Stimulated activated CD4-positive, alpha-beta T cell treated with anti-CD3 and anti-CD28 coated beads, Interleukin-1b, Interleukin-23, amount 100 ng/mL, for 48 hours (primary cell): ENCODE measurements around the gene PORCN.

Experiments
- DNase-seq: peaks from one replicate; pipeline ENCODE4 v3.0.0-alpha.2; 2020

Gene PORCN

DNA sequence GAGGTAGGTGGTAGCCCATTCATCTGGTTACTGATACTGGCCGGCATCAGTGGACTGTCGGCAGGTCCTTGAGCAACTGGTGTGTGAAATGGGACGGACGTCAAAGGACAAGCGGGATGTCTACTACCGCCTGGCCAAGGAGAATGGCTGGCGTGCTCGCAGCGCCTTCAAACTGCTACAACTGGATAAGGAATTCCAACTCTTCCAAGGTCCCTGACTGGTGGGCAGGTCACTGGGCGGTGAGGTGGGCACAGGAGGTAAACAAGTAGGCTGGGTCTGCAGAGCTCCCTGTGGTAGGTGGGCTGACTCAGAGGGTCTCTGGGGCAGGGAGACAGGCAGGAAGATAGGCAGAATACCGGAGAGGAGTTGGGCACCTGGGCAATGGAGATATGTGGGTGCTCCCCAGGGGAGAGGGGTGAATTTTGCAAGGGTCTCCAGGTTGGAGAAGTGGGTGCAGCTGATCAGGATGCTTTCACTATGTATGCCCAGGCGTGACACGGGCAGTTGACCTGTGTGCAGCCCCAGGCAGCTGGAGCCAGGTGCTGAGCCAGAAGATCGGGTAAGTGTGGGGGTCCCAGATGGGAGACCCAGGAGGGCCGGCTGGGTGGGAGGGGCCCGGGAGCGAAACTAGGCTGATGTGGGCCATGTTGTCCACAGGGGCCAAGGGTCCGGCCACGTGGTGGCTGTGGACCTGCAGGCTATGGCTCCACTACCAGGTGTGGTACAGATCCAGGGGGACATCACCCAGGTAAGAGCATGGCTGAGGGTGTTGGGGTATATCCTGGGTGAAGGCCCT, 30.6 kb upstream of the PORCN start:
- no peak for DNase-seq

DNA sequence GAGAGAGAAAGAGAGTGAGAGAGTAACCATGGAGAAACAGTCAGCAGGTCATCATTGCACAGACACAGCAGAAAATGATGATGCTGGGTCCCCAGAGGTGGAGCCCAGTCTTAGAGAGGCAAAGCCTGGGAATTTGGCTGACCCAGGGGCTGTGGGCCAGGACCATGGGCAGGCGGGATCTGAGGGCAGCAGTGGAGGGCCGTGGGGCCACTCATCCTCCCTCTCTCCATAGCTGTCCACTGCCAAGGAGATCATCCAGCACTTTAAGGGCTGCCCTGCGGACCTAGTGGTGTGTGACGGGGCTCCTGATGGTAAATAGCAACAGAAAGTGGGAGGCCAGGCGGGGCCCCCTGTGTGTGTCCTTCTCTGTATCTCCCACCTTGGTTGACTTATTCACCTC, 30.0 kb upstream of the PORCN start:
- DNase-seq: no peak

DNA sequence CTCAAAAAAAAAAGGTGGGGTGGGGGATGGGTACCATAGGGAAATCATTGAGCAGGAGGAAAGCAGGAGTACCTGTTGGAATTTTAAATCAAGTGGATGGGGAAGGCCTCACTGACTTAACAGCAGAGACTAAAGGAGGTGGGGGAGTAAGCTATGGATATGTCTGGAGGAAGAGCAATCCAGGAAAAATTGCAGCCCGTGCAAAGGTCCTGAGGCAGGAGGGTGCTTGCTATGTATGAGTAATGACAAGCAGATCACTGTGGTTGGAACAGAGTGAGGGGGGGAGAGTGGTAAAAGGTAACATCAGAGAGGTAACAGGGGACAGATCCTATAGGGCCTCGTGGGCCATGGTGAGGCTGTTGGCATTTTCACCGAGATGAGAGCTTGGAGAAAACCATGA, 28.6 kb upstream of the PORCN start:
- DNase-seq: no peak

DNA sequence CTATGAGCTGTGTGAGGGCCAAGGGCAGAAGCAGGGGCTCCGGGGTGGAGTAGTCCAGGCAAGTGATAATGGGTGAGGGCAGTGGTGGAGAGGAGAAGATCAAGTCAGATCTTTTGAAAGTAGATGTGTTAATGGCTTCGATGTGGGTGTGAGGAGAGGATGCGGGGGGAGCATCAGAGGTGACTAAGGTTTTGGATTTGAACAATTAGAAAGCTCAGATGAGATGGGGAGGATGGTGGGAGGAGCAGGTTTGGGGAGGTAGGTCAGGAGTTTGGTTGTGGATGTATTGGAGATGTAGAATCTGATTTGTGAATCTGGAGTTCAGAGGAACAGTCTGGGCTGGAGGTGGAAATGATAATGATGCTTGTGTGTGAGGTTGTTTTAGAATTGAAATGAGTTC, 28.2 kb upstream of the PORCN start:
- no peak for DNase-seq

DNA sequence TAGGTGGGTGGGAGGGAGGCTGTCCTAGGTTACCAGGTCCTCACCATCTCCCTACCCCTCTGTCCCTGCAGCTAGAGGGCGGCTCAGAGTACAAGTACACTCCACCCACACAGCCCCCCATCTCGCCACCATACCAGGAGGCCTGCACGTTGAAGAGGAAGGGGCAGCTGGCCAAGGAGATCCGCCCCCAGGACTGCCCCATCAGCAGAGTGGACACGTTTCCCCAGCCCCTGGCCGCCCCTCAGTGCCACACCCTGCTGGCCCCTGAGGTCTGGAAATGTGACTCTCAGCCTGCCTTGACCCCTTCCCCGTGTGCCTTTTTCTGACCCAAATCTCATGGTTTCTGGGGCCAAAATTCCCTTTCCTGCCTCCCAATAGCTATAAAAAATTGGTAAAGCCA, 26.3 kb upstream of the PORCN start:
- no peak for DNase-seq

DNA sequence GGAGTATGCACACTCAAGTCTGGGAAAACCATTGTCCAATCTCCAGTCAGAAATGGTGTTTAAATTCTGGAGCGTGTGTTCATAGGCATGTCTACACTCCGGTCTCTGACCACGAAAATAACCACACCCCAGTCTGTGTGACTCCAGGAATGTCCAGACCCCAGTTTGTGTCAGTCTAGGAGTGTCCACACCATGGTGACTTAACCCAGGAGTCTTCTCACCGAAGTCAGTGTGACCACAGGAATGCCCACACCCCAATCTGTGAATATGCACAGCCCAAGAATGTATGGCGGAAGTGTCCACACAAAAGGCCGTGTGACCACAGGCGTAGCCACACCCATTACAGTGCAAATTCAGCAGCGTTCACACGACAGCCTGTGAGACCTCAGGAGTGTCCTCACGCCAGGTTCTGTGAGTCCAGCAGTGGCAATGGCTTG, 21.4 kb upstream of the PORCN start:
- no peak for DNase-seq

DNA sequence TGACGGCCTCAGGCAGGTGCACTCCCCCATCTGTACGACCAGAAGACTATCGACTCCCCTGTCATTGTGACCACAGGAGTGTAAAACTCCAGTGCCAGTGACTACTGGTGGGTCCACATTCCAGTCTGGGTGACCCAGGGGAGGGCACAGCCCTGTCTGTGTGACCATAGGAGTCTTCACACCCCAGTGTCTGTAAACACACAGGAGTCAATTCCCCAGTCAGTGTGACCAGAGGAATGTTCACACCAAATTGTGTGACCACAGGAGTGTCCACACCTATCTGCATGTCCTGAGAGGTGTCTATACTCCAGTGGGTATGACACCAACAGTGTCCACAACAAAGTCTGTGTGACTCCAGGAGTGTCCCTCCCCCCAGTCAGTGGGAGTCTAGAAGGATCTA, 20.8 kb upstream of the PORCN start:
- no peak for DNase-seq

DNA sequence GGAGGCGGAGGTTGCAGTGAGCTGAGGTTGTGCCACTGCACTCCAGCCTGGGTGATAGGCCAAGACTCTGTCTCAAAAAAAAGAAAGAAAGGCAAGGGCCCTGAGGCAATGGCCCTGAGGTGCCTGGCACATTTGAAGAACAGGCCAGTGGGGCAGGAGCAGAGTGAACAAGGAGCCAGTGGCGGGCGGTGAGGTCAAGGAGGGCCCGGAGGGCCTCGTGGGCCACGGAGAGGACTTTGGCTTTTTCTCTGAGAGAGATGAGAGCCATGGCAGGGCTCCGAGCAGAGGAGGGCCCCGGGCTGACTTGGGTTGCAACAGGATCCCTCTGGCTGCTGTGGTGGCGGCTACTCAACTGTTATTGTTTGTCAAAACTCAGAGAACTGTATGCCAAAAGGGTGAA, 19.5 kb upstream of the PORCN start:
- DNase-seq: no peak

DNA sequence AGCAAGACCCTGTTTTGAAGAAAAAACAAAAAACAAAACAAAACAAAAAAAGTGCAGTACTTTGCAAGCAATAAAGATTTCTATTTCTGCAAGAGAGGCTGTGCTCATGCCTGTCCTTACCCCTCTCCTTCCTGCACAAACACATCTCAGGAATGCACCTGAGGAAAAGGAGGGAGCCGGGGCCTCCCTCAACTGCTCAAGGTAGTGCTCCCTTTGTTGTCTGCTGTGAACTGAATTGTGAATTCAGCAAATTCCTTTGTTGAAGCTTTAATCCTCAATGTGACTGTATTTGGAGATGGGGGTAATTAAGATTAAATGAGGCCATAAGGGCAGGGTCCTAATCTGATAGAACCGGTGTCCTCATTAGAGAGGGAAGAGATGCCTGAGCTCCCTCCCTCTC, 18.9 kb upstream of the PORCN start:
- no peak for DNase-seq

DNA sequence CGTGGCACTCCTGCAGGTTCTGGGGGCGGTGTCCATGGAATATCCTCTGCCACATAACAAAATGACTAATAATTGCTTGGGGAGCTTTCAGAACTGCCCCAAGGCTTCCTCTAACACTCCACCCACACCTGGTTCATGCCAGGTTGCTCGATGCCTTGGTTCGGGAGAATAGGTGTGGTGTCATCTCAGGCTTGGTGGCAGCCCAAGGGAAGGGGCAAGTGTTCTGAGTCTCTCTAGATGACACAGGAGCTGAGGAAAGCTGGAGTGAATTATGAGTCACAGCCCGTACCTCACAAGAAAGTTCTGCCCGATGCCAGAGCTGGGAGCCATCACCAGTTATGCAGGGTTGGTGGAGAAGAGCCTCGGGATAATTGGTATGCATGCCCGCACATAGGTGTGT, 18.1 kb upstream of the PORCN start:
- DNase-seq: no peak

DNA sequence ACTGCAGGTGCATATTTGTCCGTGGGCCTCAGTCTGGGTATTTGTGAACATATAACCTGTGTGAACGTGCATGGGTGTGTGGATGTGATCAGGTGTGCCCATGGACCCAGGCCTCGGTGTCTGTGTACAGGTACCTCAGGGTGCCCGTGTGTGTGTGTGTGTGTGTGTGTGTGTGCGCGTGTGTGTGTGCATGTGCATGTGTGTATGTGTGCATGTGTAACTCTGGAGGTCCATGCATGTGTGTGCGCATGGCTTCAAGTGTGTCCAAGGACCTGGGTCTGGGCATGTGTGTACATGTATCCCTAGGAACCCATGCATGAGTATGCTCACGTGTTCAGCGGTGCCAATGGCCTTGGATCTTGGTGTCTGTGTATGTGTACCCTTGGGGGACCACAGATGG, 17.0 kb upstream of the PORCN start:
- DNase-seq: no peak

DNA sequence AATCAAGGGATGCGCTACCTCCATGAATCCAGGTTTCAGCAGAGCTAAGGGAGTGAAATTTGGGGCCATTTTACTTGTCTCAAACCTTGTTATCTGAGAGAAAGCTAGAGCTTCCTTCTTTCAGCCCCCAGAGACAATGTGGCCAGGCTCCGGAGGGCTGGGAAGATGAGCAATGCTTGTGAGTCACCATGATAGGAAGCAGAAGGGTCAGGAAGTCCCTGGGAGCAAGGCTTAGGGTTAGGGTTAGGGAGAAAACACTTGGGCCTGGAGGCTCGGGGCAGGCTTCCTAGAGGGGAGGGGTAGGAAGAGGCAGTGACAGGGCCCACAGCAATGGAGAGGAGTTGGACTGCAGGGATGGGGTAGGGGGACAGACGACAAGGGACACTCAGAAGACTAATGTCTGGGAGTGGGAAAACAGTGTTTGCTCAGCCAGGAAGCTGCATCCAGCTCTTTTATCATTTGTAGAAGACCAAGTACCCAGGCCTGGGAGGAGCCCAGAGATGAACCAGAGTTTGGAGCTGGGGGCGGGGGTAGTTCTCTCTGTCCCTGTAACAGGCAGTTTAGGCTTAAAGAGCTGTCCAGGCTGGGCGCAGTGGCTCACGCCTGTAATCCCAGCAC, 16.4 kb upstream of the PORCN start:
- no peak for DNase-seq

DNA sequence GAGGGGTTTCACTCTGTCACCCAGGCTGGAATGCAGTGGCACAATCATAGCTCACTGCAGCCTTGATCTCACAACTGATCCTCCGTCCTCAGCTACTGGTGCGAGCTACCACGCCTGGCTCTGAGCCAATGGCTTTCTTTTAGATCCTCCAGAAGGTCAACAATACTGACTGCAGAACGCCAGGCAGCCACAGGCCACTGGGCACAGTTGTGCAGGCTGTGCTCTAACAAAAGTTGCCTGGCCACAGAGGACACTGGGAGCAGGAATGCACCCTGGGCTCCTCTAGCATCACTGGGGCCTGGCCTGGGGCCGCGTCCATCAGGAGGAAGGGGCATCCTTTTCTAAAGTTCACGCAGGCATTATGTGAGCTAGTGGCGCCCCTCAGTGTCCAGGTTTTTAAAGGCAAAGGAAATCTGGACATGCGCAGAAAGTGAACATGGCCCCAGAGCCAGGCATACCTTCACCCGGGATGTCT, 14.9 kb upstream of the PORCN start:
- no peak for DNase-seq

DNA sequence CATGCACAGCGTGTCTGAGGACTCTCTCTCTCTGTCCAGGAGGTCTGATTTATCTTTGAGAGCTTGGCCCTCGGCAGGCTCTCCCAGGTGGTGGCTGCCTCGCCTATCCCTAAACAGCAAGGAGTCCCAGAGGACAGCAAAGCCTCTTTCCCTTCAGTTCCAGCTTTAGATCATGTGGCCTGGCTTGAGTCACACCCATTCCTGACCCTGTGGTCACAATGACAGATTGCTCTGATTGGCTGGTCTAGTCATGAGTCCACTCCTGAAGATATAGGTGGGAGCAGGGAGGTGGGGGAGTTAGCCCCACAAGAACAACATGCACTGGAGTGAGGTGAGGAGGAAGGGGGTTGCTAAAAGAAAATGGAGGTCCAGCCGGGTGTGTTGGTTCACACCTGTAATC, 12.1 kb upstream of the PORCN start:
- DNase-seq: no peak

DNA sequence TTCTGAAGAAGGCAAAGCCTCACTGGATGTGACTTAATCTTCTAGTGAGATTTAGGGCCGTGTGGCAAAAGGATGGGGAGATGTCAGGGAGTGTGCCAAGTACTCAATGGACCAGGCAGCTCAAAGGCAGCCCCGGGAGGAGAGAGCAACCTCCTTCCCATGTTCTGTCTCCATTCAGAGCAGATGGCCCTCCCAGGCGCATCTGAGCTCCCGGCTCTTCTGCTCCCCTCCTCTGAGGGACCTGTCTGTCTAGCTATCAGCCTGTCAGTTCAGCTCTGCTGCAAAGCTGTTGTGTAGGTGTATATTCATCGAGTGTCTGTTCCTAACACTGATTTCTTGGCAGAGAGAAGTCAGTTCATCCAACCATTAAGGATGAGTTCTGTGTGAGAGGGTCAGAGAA, 10.9 kb upstream of the PORCN start:
- no peak for DNase-seq

DNA sequence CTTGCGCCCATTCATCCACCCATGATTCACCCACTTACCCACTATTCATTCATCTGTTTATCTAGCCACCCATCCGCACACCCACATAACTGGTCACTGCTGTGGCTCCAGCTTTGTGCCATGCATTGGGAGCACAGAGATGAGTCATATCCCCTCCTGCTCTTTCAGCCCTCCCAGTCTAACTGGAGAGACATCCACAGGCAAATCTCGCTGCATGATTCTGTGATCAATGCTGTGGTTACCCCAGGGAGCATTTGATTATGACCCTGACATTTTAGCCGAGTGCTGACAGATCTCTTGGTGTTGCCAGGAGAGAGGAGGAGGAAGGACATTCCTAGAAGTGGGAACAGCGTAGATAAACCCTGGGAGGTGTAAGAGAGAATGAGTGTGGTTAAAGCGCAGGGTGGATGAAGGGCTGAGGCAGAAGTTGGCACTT, 10.4 kb upstream of the PORCN start:
- DNase-seq: no peak

DNA sequence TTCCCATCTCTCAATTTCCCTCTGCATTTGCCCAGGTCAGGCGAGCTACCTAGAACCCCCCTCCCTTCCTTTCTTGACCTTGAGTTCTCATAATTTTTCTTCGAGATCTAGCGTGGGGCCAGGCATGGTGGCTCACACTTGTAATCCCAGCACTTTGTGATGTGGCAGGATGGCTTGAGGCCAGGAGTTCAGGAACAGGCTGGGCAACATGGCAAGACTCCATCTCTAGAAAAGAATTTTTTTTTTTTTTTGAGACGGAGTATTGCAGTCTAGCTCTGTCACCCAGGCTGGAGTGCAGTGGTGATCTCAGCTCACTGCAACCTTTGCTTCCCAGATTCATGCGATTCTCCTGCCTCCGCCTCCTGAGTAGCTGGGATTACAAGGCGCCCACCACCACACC, 4.5 kb upstream of the PORCN start:
- no peak for DNase-seq

DNA sequence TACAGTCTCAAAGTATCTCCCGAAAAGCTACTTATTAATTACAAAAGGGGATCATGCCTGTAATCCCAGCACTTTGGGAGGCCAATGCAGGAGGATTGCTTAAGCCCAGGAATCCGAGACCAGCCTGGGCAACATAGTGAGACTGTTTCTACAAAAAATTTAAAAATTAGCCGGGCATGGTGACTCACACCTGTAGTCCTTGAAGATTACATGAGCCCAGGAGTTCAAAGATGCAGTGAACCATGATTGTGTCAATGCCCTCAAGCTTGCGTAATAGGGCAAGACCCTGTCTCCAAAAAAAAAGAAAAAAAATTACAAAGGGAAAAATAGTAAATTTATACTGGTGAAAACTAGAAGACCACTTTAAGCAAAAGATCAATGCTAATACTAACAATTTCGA, 3.3 kb upstream of the PORCN start:
- DNase-seq: no peak

DNA sequence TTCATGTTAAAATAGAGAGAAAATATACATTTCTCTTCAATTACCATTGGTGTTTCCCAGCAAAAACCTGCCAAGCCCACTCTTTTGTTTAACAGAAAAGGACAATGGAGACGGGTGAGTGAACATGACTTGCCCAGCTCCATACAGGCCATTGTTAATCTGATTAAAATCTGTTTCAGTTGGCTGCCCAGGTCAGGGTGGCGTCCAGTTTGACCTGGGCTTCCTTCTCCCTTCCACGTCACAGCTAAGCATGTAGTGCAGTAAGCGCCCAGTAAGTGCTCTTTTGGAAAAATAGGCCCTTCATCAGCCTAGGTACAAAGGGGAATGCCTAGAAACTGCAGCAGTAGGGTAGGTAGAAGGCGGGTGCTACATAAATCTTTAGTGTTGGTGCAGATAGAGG, 1.5 kb upstream of the PORCN start:
- DNase-seq: no peak

DNA sequence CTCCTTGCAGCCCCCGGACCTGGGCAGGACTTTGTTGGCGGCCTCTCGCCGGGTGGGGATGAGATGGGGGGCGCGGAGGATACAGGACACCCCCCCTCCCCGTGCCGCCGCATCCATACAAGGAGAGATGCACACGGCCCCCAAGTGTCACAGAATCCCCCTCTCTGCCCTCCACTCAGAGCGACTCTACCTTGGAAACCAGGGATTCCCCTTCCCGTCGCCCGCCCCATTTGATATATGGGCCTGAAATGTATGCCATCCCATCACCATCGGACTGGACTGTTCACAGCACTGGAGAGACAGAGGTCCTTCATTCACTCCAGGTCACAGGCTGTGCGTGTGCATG, 426 bp downstream of the PORCN start:
- DNase-seq: no peak

DNA sequence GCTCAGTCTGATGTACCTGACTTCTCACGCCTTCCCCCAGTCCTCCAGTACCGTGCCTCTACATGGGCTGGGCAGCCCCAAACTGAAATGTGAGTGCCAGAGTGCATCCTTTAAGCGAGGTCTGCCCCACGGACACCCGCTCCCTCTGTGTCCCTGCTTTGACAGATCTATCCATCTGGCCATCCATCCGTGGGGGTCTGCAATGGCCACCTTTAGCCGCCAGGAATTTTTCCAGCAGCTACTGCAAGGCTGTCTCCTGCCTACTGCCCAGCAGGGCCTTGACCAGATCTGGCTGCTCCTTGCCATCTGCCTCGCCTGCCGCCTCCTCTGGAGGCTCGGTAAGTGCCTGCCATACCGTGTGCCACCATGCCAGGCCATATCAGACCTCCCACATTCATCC, 827 bp downstream of the PORCN start:
- no peak for DNase-seq

DNA sequence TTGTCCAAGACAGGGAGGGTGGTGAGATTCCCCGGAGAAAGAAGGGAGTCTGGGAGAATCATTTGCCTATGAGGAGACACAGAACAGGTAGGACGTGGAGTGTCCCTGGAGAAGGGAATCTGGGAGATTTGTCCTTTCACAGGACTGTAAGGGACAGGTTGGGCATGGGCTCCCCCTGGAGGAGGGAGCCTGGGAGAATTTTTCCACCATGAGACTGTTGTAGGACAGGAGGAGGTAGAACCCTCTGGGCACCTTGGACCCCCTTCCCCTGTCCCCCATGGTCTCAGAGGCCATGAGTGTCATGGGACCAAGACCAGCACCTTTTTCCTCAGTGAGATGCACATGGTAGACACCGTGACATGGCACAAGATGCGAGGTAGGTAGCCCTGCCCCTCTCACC, 2.8 kb downstream of the PORCN start:
- DNase-seq: no peak

DNA sequence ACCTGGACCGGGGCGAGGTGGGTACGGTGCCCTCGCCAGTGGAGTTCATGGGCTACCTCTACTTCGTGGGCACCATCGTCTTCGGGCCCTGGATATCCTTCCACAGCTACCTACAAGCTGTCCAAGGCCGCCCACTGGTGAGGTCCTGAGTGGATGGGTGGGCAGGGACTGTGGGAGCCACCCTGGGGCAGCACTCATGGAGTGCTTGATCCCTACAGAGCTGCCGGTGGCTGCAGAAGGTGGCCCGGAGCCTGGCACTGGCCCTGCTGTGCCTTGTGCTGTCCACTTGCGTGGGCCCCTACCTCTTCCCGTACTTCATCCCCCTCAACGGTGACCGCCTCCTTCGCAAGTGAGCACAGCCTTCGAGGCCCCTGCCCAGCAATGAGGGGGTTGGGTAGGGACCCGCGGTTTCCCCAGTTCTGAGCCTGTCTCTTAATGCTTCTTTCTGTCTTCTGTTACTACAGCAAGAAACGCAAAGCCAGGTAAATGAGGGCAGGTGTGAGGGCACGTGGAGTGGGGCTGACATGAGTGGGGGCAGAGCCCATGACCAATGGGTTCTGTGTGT, 3.7 kb downstream of the PORCN start:
- no peak for DNase-seq

DNA sequence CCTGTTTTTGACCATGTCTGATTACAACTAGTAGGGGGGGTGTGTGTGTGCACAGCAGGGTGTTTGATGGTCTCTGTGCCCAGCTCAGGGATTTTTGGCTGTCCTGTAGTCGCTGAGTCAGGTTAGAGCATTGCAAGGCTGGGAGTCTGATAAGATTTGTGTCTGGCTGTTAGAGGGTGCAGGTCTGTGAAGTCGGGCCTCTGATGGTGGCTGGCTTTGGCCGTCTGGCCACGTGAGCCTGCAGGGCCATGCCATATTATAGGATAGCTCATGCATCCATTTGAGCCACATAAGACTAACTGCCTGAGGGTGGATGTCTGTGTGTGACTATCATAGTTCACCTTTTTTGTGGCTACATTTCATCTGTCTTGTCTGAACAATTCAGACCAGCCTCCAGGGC, 4.9 kb downstream of the PORCN start:
- DNase-seq: no peak
